Activated T-helper 2 cell treated with anti-CD3 and anti-CD28 coated beads, Interferon-gamma antibody, Interleukin-2, Interleukin-4, amounts not matched to agents 10 μg/mL and 5 μg/mL and 100 μg/mL, durations not matched to agents 14 hours and 24 hours and 36 hours (primary cell): ENCODE measurements around the gene ERBIN. TPM values are rescaled to one million over a fixed set of nuclear protein-coding genes. Genes with fewer than 3 reads are reported as not detected.
A peak's percentile ranks its signal among the peaks of the same experiment; 100 is the strongest.

Experiments
- DNase-seq: peaks from one replicate; pipeline ENCODE4 v3.0.0; 2021; ENCODE audit warnings: low spot score
- H3K27ac Mint-ChIP-seq: one replicate; pipeline ENCODE4 v1.8.0; 2021; ENCODE audit warnings: mixed read lengths
- H3K27me3 Mint-ChIP-seq: one replicate; pipeline ENCODE4 v1.8.0; 2021; ENCODE audit warnings: low read depth, mixed read lengths
- H3K36me3 Mint-ChIP-seq: one replicate; pipeline ENCODE4 v1.8.0; 2021; ENCODE audit warnings: low read depth, mixed read lengths
- H3K4me1 Mint-ChIP-seq: one replicate; pipeline ENCODE4 v1.8.0; 2021; ENCODE audit warnings: low read depth, mixed read lengths
- H3K4me3 Mint-ChIP-seq: one replicate; pipeline ENCODE4 v1.8.0; 2021; ENCODE audit warnings: low read depth, mild to moderate bottlenecking, moderate library complexity, mixed read lengths
- H3K9me3 Mint-ChIP-seq: one replicate; pipeline ENCODE4 v1.8.0; 2021; ENCODE audit warnings: mixed read lengths
- intact Hi-C: fragments of 100-400 bp; cut with micrococcal nuclease; formaldehyde crosslinking; loops from one replicate; pipeline ENCODE4 v1.15.1; 2023
- total RNA-seq: library from RNA; stranded (reverse); gene quantifications from 2 replicates; pipeline ENCODE4 v1.2.3, GENCODE V29; 2022

The ERBIN gene
- total RNA-seq, 1 donor from 2014 or later: 39.3 TPM

DNA sequence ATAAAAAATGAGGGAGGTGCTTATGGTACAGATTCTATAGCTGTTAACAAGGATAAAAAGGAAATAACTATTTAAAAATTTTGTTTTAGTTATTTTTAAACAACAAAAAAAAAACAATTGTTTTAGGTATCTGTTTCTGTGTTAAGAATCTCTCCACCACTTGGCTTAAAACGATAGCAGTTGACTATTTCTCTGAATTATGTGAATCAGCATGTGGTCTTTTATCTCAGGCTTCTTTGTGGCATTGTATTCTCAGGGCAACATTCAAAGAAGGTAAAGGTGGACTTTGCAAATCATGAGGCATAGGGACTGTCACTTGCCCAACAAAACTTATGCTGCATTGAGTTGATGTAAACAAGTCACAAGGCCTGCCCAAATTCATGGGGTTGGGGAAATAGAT lies 55.2 kb downstream of the ERBIN start:
- peaks cover 17% of the 10 kb centered on the region for H3K36me3 Mint-ChIP-seq
- H3K4me3 Mint-ChIP-seq: no peak overlapping the region
- peak overlapping the region; percentile 31 for H3K27ac Mint-ChIP-seq
- H3K9me3 Mint-ChIP-seq: peaks cover 7% of the 10 kb centered on the region
- peaks cover 28% of the 10 kb centered on the region for H3K4me1 Mint-ChIP-seq
- no peak for DNase-seq
- no peaks in the 10 kb centered on the region for H3K27me3 Mint-ChIP-seq
- intact Hi-C loops: no loop called here

GRCh38 chr5:65981969-65982619 lies 55.7 kb downstream of the ERBIN start:
- no peak for DNase-seq
- Mint-ChIP-seq H3K4me3 (no peak overlapping the region), H3K9me3 (peaks cover 7% of the 10 kb centered on the region), H3K36me3 (peaks cover 17% of the 10 kb centered on the region), H3K27ac (no peak overlapping the region), H3K4me1 (peaks cover 28% of the 10 kb centered on the region), H3K27me3 (no peaks in the 10 kb centered on the region)
- intact Hi-C loops: no loop called here

DNA sequence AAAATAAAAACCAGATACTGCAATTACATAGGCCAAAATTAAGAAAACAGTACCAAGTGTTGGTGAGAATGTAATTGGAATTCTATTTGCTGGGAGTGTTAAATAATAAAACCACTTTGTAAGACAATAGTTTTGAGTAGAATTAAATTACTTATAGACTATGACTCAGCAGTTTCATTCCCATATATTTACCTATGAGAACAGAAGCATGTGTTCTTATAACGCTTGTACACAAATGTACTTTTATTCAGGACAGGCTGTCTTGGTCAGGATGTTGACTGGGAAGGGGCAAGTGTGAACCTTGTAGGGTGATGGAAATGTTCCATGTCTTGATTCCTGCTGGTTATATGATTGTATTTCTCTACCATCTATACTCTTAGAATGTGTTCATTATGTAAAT lies 56.3 kb downstream of the ERBIN start:
- no peak for DNase-seq
- Mint-ChIP-seq H3K27ac (no peak overlapping the region), H3K27me3 (no peaks in the 10 kb centered on the region), H3K36me3 (peaks cover 17% of the 10 kb centered on the region), H3K9me3 (peaks cover 7% of the 10 kb centered on the region), H3K4me3 (no peak overlapping the region), H3K4me1 (peaks cover 28% of the 10 kb centered on the region)
- intact Hi-C loops: no loop called here

GRCh38 chr5:65984098-65984885 lies 57.9 kb downstream of the ERBIN start:
- intact Hi-C loops: no loop called here
- no peak for DNase-seq
- Mint-ChIP-seq H3K9me3 (no peaks in the 10 kb centered on the region), H3K4me3 (no peak overlapping the region), H3K36me3 (peaks cover 5% of the 10 kb centered on the region), H3K27me3 (no peaks in the 10 kb centered on the region), H3K4me1 (peaks cover 27% of the 10 kb centered on the region), H3K27ac (no peak overlapping the region)

DNA sequence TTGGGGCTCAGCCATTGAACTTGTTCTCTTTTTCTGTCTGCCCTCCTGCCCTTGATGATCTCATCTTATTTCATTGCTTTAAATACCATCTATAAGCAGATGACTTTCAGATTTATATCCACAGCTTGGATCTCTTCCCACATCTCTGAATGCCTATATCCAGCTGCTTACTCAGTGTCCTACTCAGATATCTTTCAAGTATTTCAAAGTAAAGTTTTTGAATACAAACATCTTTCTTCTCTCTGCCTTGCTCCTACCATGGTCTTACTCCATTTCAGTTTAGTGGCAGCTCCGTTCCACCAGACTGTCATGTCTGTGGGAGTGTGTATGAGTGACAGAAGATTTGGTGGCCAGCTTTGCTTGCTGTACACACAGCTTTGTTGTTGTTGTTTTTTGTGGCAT lies 59.7 kb downstream of the ERBIN start:
- no peak for DNase-seq
- Mint-ChIP-seq H3K4me3 (no peak overlapping the region), H3K27ac (no peak overlapping the region), H3K27me3 (no peaks in the 10 kb centered on the region), H3K4me1 (peaks cover 17% of the 10 kb centered on the region), H3K9me3 (no peaks in the 10 kb centered on the region), H3K36me3 (no peaks in the 10 kb centered on the region)
- intact Hi-C loops: no loop called here

- intact Hi-C loops: no loop called here
These were observed 60.4 kb downstream of the ERBIN start for GRCh38 chr5:65986796-65987195.

DNA sequence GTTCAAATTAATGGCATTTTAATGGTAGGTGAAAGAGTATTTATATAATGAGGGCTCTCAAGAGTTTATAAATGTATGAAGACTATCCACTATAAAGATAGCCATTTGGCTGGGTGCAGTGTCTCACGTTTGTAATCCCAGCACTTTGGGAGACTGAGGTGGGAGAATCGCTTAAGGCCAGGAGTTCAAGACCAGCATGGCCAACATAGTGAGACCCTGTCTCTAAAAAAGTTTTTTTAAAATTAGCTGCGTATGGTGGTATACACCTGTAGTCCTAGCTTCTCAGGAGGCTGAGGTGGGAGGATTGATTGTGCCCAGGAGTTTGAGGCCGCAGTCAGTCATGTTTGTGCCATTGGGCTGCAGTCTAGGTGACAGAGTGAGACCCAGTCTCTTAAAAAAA lies 61.6 kb downstream of the ERBIN start:
- Mint-ChIP-seq H3K36me3 (peaks cover 5% of the 10 kb centered on the region), H3K9me3 (no peaks in the 10 kb centered on the region), H3K27ac (no peak overlapping the region), H3K27me3 (no peaks in the 10 kb centered on the region), H3K4me3 (no peak overlapping the region), H3K4me1 (peaks cover 6% of the 10 kb centered on the region)
- no peak for DNase-seq
- intact Hi-C loops: no loop called here

More at GRCh38 chr5:65986796-65987195, 60.4 kb downstream of the ERBIN start:
- no peak overlapping the region for H3K4me3 Mint-ChIP-seq
- no peaks in the 10 kb centered on the region for H3K36me3 Mint-ChIP-seq
- H3K9me3 Mint-ChIP-seq: no peaks in the 10 kb centered on the region
- H3K27me3 Mint-ChIP-seq: no peaks in the 10 kb centered on the region
- no peak for DNase-seq
- peaks cover 11% of the 10 kb centered on the region for H3K4me1 Mint-ChIP-seq
- no peak overlapping the region for H3K27ac Mint-ChIP-seq

DNA sequence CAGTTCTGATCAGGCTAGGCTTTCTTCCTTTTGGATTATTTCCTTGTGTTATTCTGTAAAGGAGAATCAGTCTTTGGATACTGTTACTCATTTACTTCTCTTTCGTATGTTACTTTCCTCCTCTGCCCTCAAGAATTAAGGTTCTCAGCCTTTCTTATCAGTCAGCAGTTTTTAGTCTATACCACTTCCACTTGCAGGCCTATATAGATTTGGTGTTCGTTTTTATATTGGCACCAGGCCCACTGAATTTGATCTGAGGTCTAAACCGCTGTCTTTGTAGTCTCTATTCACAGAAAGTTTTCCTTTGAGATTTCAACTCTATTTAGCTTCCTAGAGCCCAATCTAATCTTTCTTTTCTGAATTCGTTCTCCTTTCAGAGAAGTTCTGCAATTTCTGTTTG lies 62.8 kb downstream of the ERBIN start:
- Mint-ChIP-seq H3K9me3 (no peaks in the 10 kb centered on the region), H3K4me3 (no peak overlapping the region), H3K27ac (no peak overlapping the region), H3K4me1 (peaks cover 7% of the 10 kb centered on the region), H3K36me3 (peaks cover 6% of the 10 kb centered on the region), H3K27me3 (no peaks in the 10 kb centered on the region)
- intact Hi-C loops: no loop called here
- no peak for DNase-seq

DNA sequence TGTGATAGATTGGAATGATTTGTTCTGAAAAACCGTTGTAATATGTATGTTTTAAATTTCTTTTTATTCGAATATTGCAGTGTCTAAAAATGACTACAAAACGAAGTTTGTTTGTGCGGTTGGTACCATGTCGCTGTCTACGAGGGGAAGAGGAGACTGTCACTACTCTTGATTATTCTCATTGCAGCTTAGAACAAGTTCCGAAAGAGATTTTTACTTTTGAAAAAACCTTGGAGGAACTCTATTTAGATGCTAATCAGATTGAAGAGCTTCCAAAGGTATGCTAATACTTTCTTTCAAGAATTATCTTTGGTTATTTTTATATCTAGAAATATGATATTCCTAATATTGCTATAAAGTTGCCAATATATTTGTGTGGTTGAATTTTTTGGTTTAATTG lies 66.3 kb downstream of the ERBIN start:
- no peak for DNase-seq
- intact Hi-C loops: no loop called here
- H3K36me3 Mint-ChIP-seq: peaks cover 32% of the 10 kb centered on the region
- H3K9me3 Mint-ChIP-seq: no peaks in the 10 kb centered on the region
- no peaks in the 10 kb centered on the region for H3K27me3 Mint-ChIP-seq
- no peak overlapping the region for H3K4me3 Mint-ChIP-seq
- peaks cover 6% of the 10 kb centered on the region for H3K4me1 Mint-ChIP-seq
- H3K27ac Mint-ChIP-seq: no peak overlapping the region

GRCh38 chr5:65994117-65994786 lies 67.9 kb downstream of the ERBIN start:
- Mint-ChIP-seq H3K9me3 (no peaks in the 10 kb centered on the region), H3K36me3 (peaks cover 32% of the 10 kb centered on the region), H3K4me3 (no peak overlapping the region), H3K27ac (no peak overlapping the region), H3K4me1 (peaks cover 3% of the 10 kb centered on the region), H3K27me3 (no peaks in the 10 kb centered on the region)
- no peak for DNase-seq
- intact Hi-C loops: no loop called here

- peaks cover 15% of the 10 kb centered on the region for H3K4me1 Mint-ChIP-seq
- DNase-seq: no peak
- peaks cover 7% of the 10 kb centered on the region for H3K9me3 Mint-ChIP-seq
- H3K4me3 Mint-ChIP-seq: no peak overlapping the region
- H3K27ac Mint-ChIP-seq: no peak overlapping the region
- H3K27me3 Mint-ChIP-seq: no peaks in the 10 kb centered on the region
- intact Hi-C loops: no loop called here
- peaks cover 58% of the 10 kb centered on the region for H3K36me3 Mint-ChIP-seq
These were observed 72.8 kb downstream of the ERBIN start for GRCh38 chr5:65999061-65999723.

GRCh38 chr5:66001952-66002351 lies 75.6 kb downstream of the ERBIN start:
- DNase-seq: no peak
- peaks cover 57% of the 10 kb centered on the region for H3K36me3 Mint-ChIP-seq
- intact Hi-C loops: no loop called here
- H3K27ac Mint-ChIP-seq: no peak overlapping the region
- peaks cover 17% of the 10 kb centered on the region for H3K4me1 Mint-ChIP-seq
- no peak overlapping the region for H3K4me3 Mint-ChIP-seq
- peaks cover 15% of the 10 kb centered on the region for H3K9me3 Mint-ChIP-seq
- no peaks in the 10 kb centered on the region for H3K27me3 Mint-ChIP-seq
